ENCODE data around the gene KLHL30. TPM values are rescaled to one million over a fixed set of nuclear protein-coding genes. Genes with fewer than 3 reads are reported as not detected.

Gene KLHL30
- total RNA-seq, 4 donors from 2014 or later = 0.09 to 0.38 (median 0.18) TPM; not detected in 1

DNA sequence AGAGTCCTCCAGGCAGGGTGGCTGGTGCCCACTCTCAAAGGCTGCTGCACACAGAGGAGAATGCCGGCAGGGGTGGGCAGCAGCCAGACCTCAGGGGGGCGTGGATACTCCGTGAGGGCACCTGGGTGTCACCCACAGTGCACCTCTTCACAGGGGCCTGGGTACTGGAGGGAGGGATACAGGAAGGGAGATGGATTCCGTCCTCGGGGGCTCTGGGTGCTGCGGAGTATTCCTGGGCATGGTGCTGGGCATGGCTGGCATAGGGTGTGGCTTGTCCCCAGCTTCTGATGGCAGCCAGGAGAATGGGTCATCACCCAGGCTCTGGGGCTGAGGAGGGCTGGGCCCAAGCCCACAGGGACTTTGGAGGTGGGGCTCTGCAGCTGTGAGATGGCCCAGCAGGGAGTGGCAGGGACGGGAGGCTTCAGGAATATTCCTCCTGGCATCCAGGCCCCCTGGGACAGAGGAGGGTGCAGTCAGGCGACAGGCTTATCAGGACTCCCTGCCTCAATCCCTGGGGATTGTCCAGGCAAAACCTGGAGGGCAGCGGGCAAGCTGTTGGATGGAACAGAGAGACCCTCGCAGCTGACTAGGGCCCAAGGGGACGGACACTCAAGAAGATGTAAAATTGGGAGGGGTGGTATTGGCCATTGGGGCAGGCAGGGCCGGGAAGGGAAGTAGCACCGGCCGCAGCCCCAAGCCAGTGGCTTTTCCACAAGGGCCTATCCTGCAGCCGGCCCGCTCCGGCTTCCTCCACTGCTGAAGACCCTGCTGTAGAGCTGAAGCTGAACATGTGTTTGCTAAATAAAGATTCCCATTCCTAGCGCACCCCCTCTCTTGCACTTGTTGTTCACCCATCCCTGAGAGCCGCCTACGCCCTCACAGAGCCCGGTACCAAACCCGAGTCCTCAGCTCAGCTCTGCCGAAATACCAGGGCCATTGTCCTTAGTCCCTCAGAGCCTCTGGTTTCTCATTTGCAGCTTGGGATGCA lies 5.7 kb upstream of the KLHL30 start:
- DNase-seq = no peak
- H3K36me3 ChIP-seq = no peaks in the 10 kb centered on the region
- no peak overlapping the region for H3K27ac ChIP-seq
- intact Hi-C loops (cut with DNase I) = no loop called here
- TF ChIP-seq POLR2A (IDR thresholded peaks at IDR 0.05) = no peak
- TF ChIP-seq, protein P1, sequence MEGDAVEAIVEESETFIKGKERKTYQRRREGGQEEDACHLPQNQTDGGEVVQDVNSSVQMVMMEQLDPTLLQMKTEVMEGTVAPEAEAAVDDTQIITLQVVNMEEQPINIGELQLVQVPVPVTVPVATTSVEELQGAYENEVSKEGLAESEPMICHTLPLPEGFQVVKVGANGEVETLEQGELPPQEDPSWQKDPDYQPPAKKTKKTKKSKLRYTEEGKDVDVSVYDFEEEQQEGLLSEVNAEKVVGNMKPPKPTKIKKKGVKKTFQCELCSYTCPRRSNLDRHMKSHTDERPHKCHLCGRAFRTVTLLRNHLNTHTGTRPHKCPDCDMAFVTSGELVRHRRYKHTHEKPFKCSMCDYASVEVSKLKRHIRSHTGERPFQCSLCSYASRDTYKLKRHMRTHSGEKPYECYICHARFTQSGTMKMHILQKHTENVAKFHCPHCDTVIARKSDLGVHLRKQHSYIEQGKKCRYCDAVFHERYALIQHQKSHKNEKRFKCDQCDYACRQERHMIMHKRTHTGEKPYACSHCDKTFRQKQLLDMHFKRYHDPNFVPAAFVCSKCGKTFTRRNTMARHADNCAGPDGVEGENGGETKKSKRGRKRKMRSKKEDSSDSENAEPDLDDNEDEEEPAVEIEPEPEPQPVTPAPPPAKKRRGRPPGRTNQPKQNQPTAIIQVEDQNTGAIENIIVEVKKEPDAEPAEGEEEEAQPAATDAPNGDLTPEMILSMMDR (IDR thresholded peaks at IDR 0.05) = no peak
- H3K4me3 ChIP-seq = no peak overlapping the region
- peaks cover 0 to 4% (median 0%) of the 10 kb centered on the region in 4 donors for H3K27me3 ChIP-seq
- WGBS, 2 donors = 91 to 94% methylated on average over 11 to 14 of the region's 23 CpGs
- H3K4me1 ChIP-seq = peaks cover 0 to 10% (median 4%) of the 10 kb centered on the region in 3 donors
- H3K9me3 ChIP-seq = no peaks in the 10 kb centered on the region

DNA sequence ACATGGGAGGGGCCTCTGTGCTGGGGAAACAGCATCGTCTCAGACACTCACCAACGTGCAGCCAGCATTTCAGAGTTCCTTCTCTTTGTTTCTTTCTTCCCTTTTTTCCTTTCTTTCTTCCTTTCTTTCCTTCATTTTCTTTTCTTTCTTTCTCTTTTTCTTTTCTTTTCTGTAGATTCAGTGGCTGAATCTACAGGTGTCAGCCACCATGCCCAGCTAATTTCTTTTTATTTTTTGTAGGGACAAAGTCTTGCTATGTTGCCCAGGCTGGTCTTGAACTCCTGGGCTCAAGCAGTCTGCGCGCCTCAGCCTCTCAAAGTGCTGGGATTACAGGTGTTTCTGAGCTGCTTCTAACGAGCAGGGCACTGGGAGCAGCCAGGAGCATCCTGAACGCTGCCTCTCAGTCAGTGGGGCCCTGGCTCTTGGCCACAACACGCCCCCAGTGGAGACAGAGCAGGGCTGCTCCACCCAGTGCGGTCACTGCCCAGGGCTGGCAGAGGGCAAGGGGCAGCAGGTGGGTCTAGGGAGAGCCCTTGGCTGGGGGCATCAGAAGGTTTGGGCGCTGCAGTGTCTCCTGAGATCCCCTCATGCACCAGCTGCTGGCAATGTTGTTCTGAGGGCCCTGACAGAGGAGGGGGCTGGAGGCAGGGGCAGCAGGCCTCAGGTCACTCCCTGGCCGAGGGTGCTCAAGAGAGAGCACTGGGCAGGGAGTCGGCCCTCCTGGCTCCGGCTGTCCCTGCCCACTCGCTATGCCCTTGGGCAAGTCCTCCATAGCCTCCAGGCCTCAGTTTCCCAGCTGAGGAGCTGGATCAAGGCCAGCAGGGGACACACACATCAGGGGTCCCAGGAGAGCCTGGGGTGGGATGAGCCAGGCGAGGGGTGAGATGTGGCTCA lies 4.7 kb upstream of the KLHL30 start:
- intact Hi-C loops (cut with DNase I) = no loop called here
- WGBS, 2 donors = 69 to 72% methylated on average over 4 to 5 of the region's 14 CpGs
- no peaks in the 10 kb centered on the region for H3K27me3 ChIP-seq
- no peak for DNase-seq
- H3K9me3 ChIP-seq = no peaks in the 10 kb centered on the region
- H3K36me3 ChIP-seq = no peaks in the 10 kb centered on the region
- TF ChIP-seq, protein P1 (IDR thresholded peaks at IDR 0.05) = no peak
- TF ChIP-seq POLR2A (IDR thresholded peaks at IDR 0.05) = no peak
- peaks cover 3 to 14% (median 11%) of the 10 kb centered on the region in 3 donors for H3K4me1 ChIP-seq
- no peak overlapping the region for H3K4me3 ChIP-seq
- no peak overlapping the region for H3K27ac ChIP-seq

DNA sequence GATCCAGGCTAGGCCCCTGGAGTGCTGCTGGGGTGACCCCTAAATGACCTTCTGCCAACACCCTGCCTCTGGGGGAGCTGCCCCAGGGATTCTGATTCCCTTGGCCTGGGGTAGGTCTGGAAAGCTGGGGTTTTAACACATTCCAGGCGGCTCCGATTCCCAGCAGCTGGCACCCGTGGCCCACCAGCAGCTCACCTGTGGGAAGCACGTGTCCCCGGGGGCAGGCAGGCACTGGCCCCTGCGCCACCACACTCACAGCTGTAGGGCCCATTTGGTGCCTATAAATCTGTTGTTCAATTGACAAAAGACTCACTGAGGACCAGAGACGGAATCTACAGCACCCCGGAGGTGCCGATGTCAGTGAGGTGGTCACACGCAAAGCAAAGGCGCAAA lies 4.1 kb upstream of the KLHL30 start:
- H3K4me3 ChIP-seq = no peak overlapping the region
- no peak for DNase-seq
- H3K27me3 ChIP-seq = no peaks in the 10 kb centered on the region
- H3K4me1 ChIP-seq = peaks cover 3 to 20% (median 18%) of the 10 kb centered on the region in 3 donors
- intact Hi-C loops (cut with DNase I) = no loop called here
- no peaks in the 10 kb centered on the region for H3K36me3 ChIP-seq
- no peaks in the 10 kb centered on the region for H3K9me3 ChIP-seq
- TF ChIP-seq POLR2A (IDR thresholded peaks at IDR 0.05) = no peak
- TF ChIP-seq, protein P1 (IDR thresholded peaks at IDR 0.05) = no peak
- 95 to 100% methylated on average over 2 to 3 of the region's 11 CpGs for WGBS, 2 donors
- no peak overlapping the region for H3K27ac ChIP-seq

DNA sequence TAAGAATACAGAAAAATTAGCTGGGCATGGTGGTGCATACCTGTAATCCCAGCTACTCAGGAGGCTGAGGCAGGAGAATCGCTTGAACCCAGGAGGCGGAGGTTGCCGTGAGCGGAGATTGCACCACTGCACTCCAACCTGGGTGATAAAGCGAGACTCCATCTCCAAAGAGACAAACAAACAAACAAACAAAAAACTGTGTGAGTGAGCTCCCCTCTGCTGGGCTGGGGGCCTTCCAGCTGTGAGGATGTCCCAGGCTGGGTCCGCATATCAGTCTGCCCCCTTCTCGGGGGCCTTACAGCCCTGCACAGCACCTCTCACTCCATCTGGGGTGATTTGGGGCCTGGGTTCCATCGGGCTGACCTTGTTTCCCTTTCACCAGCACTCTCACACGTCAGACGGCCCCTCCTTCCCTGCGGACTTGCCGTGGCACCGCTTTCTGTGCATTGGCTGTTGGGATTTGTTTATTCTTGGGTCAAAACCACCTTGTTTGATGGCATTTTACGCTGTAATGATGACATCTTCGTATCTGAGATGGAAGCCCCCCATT lies 2.8 kb upstream of the KLHL30 start:
- Histone ChIP-seq H3K27ac (no peak overlapping the region), H3K9me3 (no peaks in the 10 kb centered on the region), H3K4me3 (no peak overlapping the region), H3K4me1 (peaks cover 3 to 26% (median 19%) of the 10 kb centered on the region in 3 donors), H3K27me3 (no peaks in the 10 kb centered on the region), H3K36me3 (no peaks in the 10 kb centered on the region)
- WGBS, 2 donors = 86 to 87% methylated on average over 14 to 15 of the region's 15 CpGs
- TF ChIP-seq, protein P1 (IDR thresholded peaks at IDR 0.05) = no peak
- no peak for TF ChIP-seq POLR2A (IDR thresholded peaks at IDR 0.05)
- intact Hi-C loops (cut with DNase I) = no loop called here
- DNase-seq = no peak

Measured in esophagus squamous epithelium (tissue), 5 donors.